GM19193 (cell line): ENCODE measurements around the gene ZMYND8.

Experiments
- POLR2A ChIP-seq: IDR thresholded peaks from 4 replicates; pipeline ENCODE4 v1.6.1; 2011; ENCODE audit not compliant: insufficient read depth, insufficient read length; ENCODE audit errors: extremely low read depth

Gene ZMYND8

DNA sequence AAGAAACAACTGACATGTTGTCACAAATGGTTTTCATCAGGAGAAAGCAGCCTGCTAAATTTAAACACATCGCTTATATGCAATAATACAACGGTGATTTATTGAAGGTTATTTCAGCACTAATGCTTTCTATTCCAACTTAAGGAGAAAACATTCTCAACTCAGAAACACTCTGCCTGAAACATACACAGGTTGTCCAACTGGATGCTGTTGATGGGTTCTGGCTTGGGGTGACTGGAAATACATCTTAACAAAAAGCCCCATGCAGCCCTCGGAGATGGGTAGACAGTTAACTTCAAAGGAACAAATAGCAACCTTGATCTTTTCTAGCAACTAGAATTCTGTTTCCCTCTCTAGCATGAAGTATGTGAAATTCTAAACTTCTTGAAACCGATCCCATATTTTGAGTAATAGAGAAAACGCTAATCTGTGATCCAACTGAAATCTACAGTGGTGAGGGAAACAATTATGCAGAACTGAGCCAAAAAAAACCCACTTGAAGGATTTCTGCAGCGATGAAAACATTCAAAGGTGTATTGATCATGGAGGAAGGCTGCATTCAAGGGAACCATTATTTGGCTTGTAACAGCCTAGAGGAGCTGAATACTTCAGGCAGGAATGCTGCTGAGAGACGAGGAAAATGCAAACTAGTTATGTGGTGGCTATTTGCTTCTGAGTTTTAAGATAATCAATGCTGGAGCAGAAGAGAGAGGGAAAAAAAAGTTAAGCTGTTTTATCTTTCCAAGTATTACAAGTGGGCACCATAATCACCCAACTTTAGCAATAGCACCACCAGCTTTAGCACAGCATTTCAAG, 6.9 kb downstream of the ZMYND8 start:
- TF ChIP-seq POLR2A = no peak

GRCh38 chr20:47348539-47349142, 7.9 kb downstream of the ZMYND8 start:
- TF ChIP-seq POLR2A = no peak

DNA sequence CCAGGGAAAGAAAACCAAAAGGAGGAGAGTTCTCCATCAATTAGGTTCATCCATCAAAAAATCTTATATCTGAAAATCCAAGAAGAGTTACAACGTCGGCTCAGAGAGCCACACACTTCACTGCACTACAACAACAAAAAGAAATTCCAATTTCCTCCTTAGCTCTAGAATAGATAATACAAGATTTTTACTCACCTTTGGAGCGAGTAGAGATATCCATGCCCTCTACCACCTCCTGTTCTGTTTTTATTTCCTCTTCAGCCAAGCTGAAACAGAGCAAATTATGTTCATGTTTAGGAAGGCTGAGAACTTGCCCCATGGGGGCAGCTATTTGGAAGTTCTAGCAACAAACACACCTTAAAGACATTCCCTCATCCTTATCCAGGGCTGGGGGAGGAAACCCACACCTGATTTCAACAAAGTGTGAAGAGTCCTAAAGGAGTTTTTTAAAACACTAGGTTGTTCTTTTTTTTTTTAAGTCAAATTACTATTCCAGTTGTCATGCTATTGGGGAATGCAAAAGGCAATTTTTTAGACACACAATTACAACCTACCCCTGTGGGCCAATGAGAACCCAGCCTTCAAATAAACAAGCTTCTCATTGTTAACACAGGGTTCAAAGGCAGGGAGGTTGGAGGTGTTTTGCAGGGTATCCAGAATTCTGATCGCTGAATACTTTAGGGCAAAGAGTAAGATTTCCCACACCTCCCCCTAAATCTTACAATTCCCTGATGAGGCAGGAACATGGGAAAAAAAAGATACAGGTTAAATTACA, 8.7 kb downstream of the ZMYND8 start:
- no peak for TF ChIP-seq POLR2A

DNA sequence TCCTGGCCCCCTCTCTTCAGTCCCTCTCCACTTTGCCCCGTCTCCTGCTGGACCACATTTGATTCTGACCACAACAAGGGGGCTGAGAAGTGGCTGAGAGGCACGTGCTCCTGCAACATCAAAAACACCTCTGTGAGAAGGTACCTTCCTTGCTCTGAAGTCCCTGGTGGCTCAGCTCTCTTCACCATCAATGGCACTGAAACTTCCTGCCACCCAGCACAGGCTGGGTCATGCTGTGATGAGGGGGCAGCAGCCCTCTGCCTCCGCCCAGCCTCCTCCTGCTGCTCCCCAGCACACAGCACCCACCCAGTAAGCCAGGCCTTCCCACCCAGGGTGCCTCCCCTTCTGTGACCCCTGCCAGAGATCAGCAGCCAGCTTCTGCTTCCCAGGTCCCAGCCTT, 10.3 kb downstream of the ZMYND8 start:
- no peak for TF ChIP-seq POLR2A

GRCh38 chr20:47345214-47345613, 11.3 kb downstream of the ZMYND8 start:
- TF ChIP-seq POLR2A = no peak

GRCh38 chr20:47343007-47343472, 13.5 kb downstream of the ZMYND8 start:
- no peak for TF ChIP-seq POLR2A

GRCh38 chr20:47338131-47338628, 18.3 kb downstream of the ZMYND8 start:
- TF ChIP-seq POLR2A = no peak

DNA sequence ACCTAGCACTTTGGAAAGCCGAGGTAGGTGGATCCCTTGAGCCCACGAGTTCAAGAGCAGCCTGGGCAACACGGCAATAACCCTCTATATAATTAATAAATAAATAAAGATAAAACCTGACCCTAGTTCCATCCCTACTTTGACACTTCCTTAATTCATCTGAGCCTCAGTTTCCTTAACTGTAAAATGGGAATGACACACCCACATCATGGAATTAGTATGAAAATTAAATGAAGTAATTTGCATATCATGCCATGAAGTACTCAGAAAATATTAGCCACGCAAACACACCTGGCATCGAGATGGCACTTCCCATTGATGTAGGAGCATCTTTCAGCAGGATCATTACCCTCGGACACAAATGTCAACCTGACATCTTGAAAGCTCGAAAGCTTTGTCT, 19.1 kb downstream of the ZMYND8 start:
- TF ChIP-seq POLR2A = no peak

GRCh38 chr20:47336129-47336754, 20.3 kb downstream of the ZMYND8 start:
- TF ChIP-seq POLR2A = no peak

- no peak for TF ChIP-seq POLR2A
Measured at GRCh38 chr20:47335251-47336128, 21.0 kb downstream of the ZMYND8 start.

DNA sequence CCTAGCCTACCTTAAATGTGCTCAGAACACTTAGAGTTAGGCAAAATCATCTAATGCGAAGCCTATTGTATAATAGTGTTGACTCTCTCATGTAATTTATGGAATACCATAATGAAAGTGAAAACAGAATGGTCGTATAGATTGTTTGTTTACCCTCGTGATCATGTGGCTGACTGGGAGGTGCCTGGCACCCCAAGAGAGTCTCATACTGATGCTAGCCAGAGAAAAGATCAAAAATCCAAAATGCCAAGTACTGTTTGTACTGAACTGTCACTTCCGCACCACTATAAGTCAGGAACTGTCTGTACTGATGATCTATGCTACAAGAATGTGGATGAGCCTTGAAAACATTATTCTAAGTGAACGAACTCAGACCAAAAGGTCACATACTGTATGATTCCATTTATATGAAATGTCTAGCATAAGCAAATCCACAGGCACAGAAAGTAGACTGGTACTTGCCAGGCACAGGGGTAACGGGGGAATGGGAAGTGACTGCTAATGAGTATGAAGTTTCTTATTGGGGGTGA, 22.4 kb downstream of the ZMYND8 start:
- TF ChIP-seq POLR2A = no peak

DNA sequence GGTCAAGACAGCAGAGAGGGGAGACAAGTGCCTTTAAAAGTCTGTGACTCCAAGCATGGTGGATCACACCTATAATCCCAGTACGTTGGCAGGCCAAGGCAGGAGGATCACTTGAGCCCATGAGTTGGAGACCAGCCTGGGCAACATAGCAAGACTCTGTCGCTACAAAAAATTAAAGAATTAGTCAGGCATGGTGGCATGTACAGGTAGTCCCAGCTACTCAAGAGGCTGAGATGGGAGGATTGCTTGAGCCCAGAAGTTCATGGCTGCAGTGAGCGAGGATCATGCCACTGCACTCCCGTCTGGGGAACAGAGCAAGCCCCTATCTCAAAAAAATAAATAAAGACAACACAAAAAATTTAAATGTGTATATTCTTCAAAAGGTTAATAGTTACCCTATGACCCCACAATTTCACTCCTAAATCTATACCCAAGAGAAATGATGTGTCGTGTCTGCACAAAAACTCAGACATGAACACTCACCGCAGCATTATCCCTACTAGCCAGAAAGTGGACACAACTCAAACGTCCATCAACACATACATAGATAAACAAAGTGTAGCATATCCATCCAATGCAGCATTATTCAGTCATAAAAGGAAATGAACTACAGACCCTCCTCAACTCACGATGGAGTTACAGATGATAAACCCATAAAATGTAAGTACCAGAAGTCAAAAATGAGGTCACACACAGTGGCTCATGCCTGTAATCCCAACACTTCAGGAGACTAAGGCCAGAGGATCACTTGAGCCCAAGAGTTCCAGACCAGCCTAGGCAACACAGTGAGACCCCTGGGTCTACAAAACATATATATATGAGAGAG, 23.9 kb downstream of the ZMYND8 start:
- TF ChIP-seq POLR2A = no peak
